ENCODE data around the gene PLK5.

- TF ChIP-seq USF1 (IDR thresholded peaks at IDR 0.05; ENCODE audit: borderline replicate concordance, low read depth) (no peak), EP300 (IDR thresholded peaks at IDR 0.05; ENCODE audit: borderline replicate concordance in 1 of 2, low read depth in 1 of 2, low read length in 1 of 2) (no peak), MAX (IDR thresholded peaks at IDR 0.05; ENCODE audit: low read depth) (no peak), TEAD4 (IDR thresholded peaks at IDR 0.05; ENCODE audit: borderline replicate concordance, insufficient read depth) (no peak), TAF1 (IDR thresholded peaks at IDR 0.05; ENCODE audit: borderline replicate concordance, low read depth, low read length) (no peak), EZH2phosphoT487 (IDR thresholded peaks at IDR 0.05; ENCODE audit: borderline replicate concordance, low read depth) (no peak), FOSL2 (IDR thresholded peaks at IDR 0.05; ENCODE audit: borderline replicate concordance, low read depth) (no peak), USF2 (IDR thresholded peaks at IDR 0.05; ENCODE audit: borderline replicate concordance, low read depth, low read length) (no peak), GABPA (IDR thresholded peaks at IDR 0.05; ENCODE audit: low read depth) (no peak)
- TF ChIP-seq, protein P1, sequence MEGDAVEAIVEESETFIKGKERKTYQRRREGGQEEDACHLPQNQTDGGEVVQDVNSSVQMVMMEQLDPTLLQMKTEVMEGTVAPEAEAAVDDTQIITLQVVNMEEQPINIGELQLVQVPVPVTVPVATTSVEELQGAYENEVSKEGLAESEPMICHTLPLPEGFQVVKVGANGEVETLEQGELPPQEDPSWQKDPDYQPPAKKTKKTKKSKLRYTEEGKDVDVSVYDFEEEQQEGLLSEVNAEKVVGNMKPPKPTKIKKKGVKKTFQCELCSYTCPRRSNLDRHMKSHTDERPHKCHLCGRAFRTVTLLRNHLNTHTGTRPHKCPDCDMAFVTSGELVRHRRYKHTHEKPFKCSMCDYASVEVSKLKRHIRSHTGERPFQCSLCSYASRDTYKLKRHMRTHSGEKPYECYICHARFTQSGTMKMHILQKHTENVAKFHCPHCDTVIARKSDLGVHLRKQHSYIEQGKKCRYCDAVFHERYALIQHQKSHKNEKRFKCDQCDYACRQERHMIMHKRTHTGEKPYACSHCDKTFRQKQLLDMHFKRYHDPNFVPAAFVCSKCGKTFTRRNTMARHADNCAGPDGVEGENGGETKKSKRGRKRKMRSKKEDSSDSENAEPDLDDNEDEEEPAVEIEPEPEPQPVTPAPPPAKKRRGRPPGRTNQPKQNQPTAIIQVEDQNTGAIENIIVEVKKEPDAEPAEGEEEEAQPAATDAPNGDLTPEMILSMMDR (IDR thresholded peaks at IDR 0.05) = no peak
Measured at GRCh38 chr19:1538978-1539377, 15.1 kb downstream of the PLK5 start.

Data from SK-N-SH (cell line).